Measurements from ENCODE around the gene XPNPEP2.

Gene XPNPEP2

GRCh38 chrX:129782706-129783105 lies 43.9 kb downstream of the XPNPEP2 start:
- no peak for TF ChIP-seq CTCF (IDR thresholded peaks at IDR 0.05; ENCODE audit: insufficient read depth, low read depth, low read length, missing control alignments)
- no peak overlapping the region for H3K4me3 ChIP-seq (ENCODE audit: low read length)
- DNase-seq (ENCODE audit: low read depth): no peak

GRCh38 chrX:129783291-129783713 lies 44.5 kb downstream of the XPNPEP2 start:
- no peak for TF ChIP-seq CTCF (IDR thresholded peaks at IDR 0.05; ENCODE audit: insufficient read depth, low read depth, low read length, missing control alignments)
- H3K4me3 ChIP-seq (ENCODE audit: low read length): no peak overlapping the region
- no peak for DNase-seq (ENCODE audit: low read depth)

- no peak for DNase-seq (ENCODE audit: low read depth)
- no peak for TF ChIP-seq CTCF (IDR thresholded peaks at IDR 0.05; ENCODE audit: insufficient read depth, low read depth, low read length, missing control alignments)
- no peak overlapping the region for H3K4me3 ChIP-seq (ENCODE audit: low read length)
These were observed 45.6 kb downstream of the XPNPEP2 start for GRCh38 chrX:129784371-129784770.

- no peak overlapping the region for H3K4me3 ChIP-seq (ENCODE audit: low read length)
- TF ChIP-seq CTCF (IDR thresholded peaks at IDR 0.05; ENCODE audit: insufficient read depth, low read depth, low read length, missing control alignments): no peak
- DNase-seq (ENCODE audit: low read depth): no peak
These were observed 46.6 kb downstream of the XPNPEP2 start for GRCh38 chrX:129785160-129785947.

GRCh38 chrX:129786210-129786651 lies 47.5 kb downstream of the XPNPEP2 start:
- no peak overlapping the region for H3K4me3 ChIP-seq (ENCODE audit: low read length)
- DNase-seq (ENCODE audit: low read depth): no peak
- TF ChIP-seq CTCF (IDR thresholded peaks at IDR 0.05; ENCODE audit: insufficient read depth, low read depth, low read length, missing control alignments): no peak

- TF ChIP-seq CTCF (IDR thresholded peaks at IDR 0.05; ENCODE audit: insufficient read depth, low read depth, low read length, missing control alignments): no peak
- DNase-seq (ENCODE audit: low read depth): no peak
- H3K4me3 ChIP-seq (ENCODE audit: low read length): no peak overlapping the region
These were observed 48.7 kb downstream of the XPNPEP2 start for GRCh38 chrX:129787336-129788055.

Data from epithelial cell of esophagus (primary cell).